Psoas muscle (tissue), 8 donors: ENCODE results near the gene ADCY2. TPM values are rescaled to one million over a fixed set of nuclear protein-coding genes. Genes with fewer than 3 reads are reported as not detected.

Source experiments
- ATAC-seq, 4 donors: fragments of 200-7000 bp; cut with Tn5 transposase; one replicate each; pipeline ENCODE4 v1.9.1; 2020; ENCODE audit warnings: moderate library complexity in 3 of 4, mild to moderate bottlenecking in 2 of 4
- DNase-seq, 2 donors: peaks; one replicate each; pipeline ENCODE4 v3.0.0-alpha.2; 2020
- H3K27ac ChIP-seq: fragments of 200-600 bp; one replicate; pipeline ENCODE4 v1.8.0; 2022
- H3K27me3 ChIP-seq, 3 donors: fragments of 200-600 bp in 1 of 3; one replicate each; pipeline versions ENCODE4 v1.6.1 to v1.8.0; 2013 to 2022; ENCODE audit warnings: low read length in 2 of 3, mild to moderate bottlenecking in 2 of 3, moderate library complexity in 1 of 3; ENCODE audit not compliant: insufficient read depth in 3 of 3
- H3K36me3 ChIP-seq, 2 donors: fragments of 200-600 bp in 1 of 2; one replicate each; pipeline versions ENCODE4 v1.6.1 to v1.8.0; 2013 to 2022; ENCODE audit warnings: low read depth in 1 of 2, mild to moderate bottlenecking in 1 of 2, moderate library complexity in 1 of 2; ENCODE audit not compliant: insufficient read depth in 1 of 2
- H3K4me1 ChIP-seq: fragments of 200-600 bp; one replicate; pipeline ENCODE4 v1.8.0; 2022
- H3K4me3 ChIP-seq: fragments of 200-600 bp; one replicate; pipeline ENCODE4 v1.8.0; 2022; ENCODE audit warnings: mild to moderate bottlenecking
- H3K9me3 ChIP-seq: fragments of 200-600 bp; one replicate; pipeline ENCODE4 v1.8.0; 2022
- CTCF ChIP-seq: fragments of 200-600 bp; IDR thresholded peaks from one replicate; pipeline ENCODE4 v1.8.0; 2022; ENCODE audit warnings: antibody characterized with exemption
- WGBS, 3 donors: extraction: QIAGEN DNeasy Blood & Tissue Kit; methylation state at CpG; one replicate each; pipeline versions ENCODE4 v1.1.6 to v1.1.7; 2013; 5-methylcytosine and 5-hydroxymethylcytosine counted together
- intact Hi-C, 2 donors: fragments of 100-400 bp; cut with DNase I; formaldehyde crosslinking; loops; one replicate each; pipeline versions ENCODE4 v1.11.0 to v1.14.2; 2022
- polyA plus RNA-seq, 3 donors: library from polyadenylated mRNA; stranded (reverse); fragments of 200-250 nt; gene quantifications; one replicate each; pipeline ENCODE4 v1.2.3, GENCODE V29; 2013
- total RNA-seq, 4 donors: library from RNA; stranded (reverse); fragmentation: NEBNext Ultra II Directional in 2 of 4; extraction: Animal tissue kit (Norgen Biotek cat#: 25700) in 2 of 4; gene quantifications; one replicate each; pipeline versions ENCODE4 v1.2.1 to v1.2.4, GENCODE V29; 2021 to 2023
- donor health status: healthy with polysubstance abuse.
- donor health status: DM: no; HTN: no; CAD: no; lungs with moderate emphysema.
- donor health status: Bipolar disorder and iron deficiency.
- donor health status: healthy.
- donor health status: DM: yes; HTN: yes; CAD: no.
- donor health status: DM: no; HTN: no; CAD: no.
- donor health status: DM: no; HTN: no; CAD: no.
- donor health status: DM: yes; HTN: yes; CAD: no.

Gene ADCY2
- total and polyA plus RNA-seq, 7 donors, result 24.3 to 91.4 (median 55.1) TPM

GRCh38 chr5:7759257-7759871 lies 363.4 kb downstream of the ADCY2 start:
- no peak for ATAC-seq
- Histone ChIP-seq H3K9me3 (no peaks in the 10 kb centered on the region), H3K36me3 (peaks cover 0 to 11% of the 10 kb centered on the region in 2 donors), H3K27me3 (no peaks in the 10 kb centered on the region), H3K27ac (peak overlapping the region; percentile 68), H3K4me1 (peaks cover 51% of the 10 kb centered on the region), H3K4me3 (no peak overlapping the region)
- DNase-seq, result no peak
- no peak for TF ChIP-seq CTCF
- WGBS, 3 donors, result 61 to 81% (median 65%) methylated on average over 8 of the region's 8 CpGs
- intact Hi-C loops, result loop anchor here in 1 of 2 donors (5.0 kb wide), 1 partner anchor 362 kb away; the partner anchor contains the start of gene ADCY2

GRCh38 chr5:7759951-7760580 lies 364.1 kb downstream of the ADCY2 start:
- no peak for TF ChIP-seq CTCF
- peaks cover 0 to 11% of the 10 kb centered on the region in 2 donors for H3K36me3 ChIP-seq
- H3K4me1 ChIP-seq, result peaks cover 51% of the 10 kb centered on the region
- WGBS, 3 donors, result 39 to 80% (median 48%) methylated on average over 8 of the region's 8 CpGs
- peak; percentile 44 to 75 (median 63) for ATAC-seq
- H3K27me3 ChIP-seq, result no peaks in the 10 kb centered on the region
- intact Hi-C loops, result loop anchor here in 1 of 2 donors (5.0 kb wide), 1 partner anchor 363 kb away; the partner anchor contains the start of gene ADCY2
- H3K4me3 ChIP-seq, result no peak overlapping the region
- DNase-seq, result no peak
- H3K9me3 ChIP-seq, result no peaks in the 10 kb centered on the region
- H3K27ac ChIP-seq, result peak overlapping the region; percentile 68

- intact Hi-C loops, result no loop called here
- WGBS, 3 donors, result 83 to 89% (median 88%) methylated on average over 2 of the region's 2 CpGs
- Histone ChIP-seq H3K4me3 (no peak overlapping the region), H3K9me3 (no peaks in the 10 kb centered on the region), H3K27ac (peak overlapping the region; percentile 75), H3K36me3 (peaks cover 0 to 11% of the 10 kb centered on the region in 2 donors), H3K27me3 (no peaks in the 10 kb centered on the region), H3K4me1 (peaks cover 29% of the 10 kb centered on the region)
- no peak for DNase-seq
- peak in 2 of 4 donors; percentile 12 to 41 for ATAC-seq
- peak; percentile 4 for TF ChIP-seq CTCF
These were observed 366.3 kb downstream of the ADCY2 start for GRCh38 chr5:7762267-7762666.

- no peaks in the 10 kb centered on the region for H3K27me3 ChIP-seq
- peaks cover 29% of the 10 kb centered on the region for H3K4me1 ChIP-seq
- intact Hi-C loops, result no loop called here
- no peaks in the 10 kb centered on the region for H3K9me3 ChIP-seq
- peak overlapping the region; percentile 75 for H3K27ac ChIP-seq
- peak; percentile 83 to 94 (median 88) for ATAC-seq
- no peaks in the 10 kb centered on the region for H3K36me3 ChIP-seq
- H3K4me3 ChIP-seq, result no peak overlapping the region
- DNase-seq, result peak; percentile 81 to 91
- TF ChIP-seq CTCF, result no peak
- WGBS, 3 donors, result 12 to 26% (median 21%) methylated on average over 9 of the region's 9 CpGs
These were observed 367.7 kb downstream of the ADCY2 start for GRCh38 chr5:7763621-7764072.
